Osteocyte (in vitro differentiated cells): ENCODE data around the gene KRTAP9-3. TPM values are rescaled to one million over a fixed set of nuclear protein-coding genes. Genes with fewer than 3 reads are reported as not detected.
"Not testable (repeated sequence)": the region's sequence is repeated elsewhere in the genome, so short reads cannot be mapped to it uniquely, and the experiment has no call there.

ENCODE experiments used
- DNase-seq: peaks from one replicate; pipeline ENCODE4 v3.0.0; 2021; ENCODE audit warnings: mixed read lengths; ENCODE audit not compliant: unreplicated experiment; ENCODE audit errors: extremely low spot score
- H3K27ac Mint-ChIP-seq: one replicate; pipeline ENCODE4 v1.8.0; 2021; ENCODE audit warnings: mild to moderate bottlenecking, mixed read lengths; ENCODE audit not compliant: unreplicated experiment
- H3K27me3 Mint-ChIP-seq: one replicate; pipeline ENCODE4 v1.8.0; 2021; ENCODE audit warnings: mixed read lengths; ENCODE audit not compliant: unreplicated experiment
- H3K36me3 Mint-ChIP-seq: one replicate; pipeline ENCODE4 v1.8.0; 2021; ENCODE audit warnings: mixed read lengths; ENCODE audit not compliant: unreplicated experiment
- H3K4me1 Mint-ChIP-seq: one replicate; pipeline ENCODE4 v1.8.0; 2021; ENCODE audit warnings: mixed read lengths; ENCODE audit not compliant: unreplicated experiment
- H3K4me3 Mint-ChIP-seq: one replicate; pipeline ENCODE4 v1.8.0; 2021; ENCODE audit warnings: mild to moderate bottlenecking, moderate library complexity, mixed read lengths; ENCODE audit not compliant: unreplicated experiment
- H3K9me3 Mint-ChIP-seq: one replicate; pipeline ENCODE4 v1.8.0; 2021; ENCODE audit warnings: mixed read lengths; ENCODE audit not compliant: unreplicated experiment
- CTCF ChIP-seq: fragments of 200-600 bp; sonication (generic); IDR thresholded peaks from 2 replicates; pipeline ENCODE4 v1.5.0; 2021; ENCODE audit warnings: antibody characterized with exemption, mild to moderate bottlenecking, moderate library complexity
- total RNA-seq: library from RNA; stranded (reverse); gene quantifications from 2 replicates; pipeline ENCODE4 v1.2.1, GENCODE V29; 2021

The KRTAP9-3 gene
- total RNA-seq, 1 donor from 2014 or later = not detected

GRCh38 chr17:41258406-41258805, 26.2 kb downstream of the KRTAP9-3 start:
- H3K4me1 Mint-ChIP-seq = peaks cover 20% of the 10 kb centered on the region
- no peaks in the 10 kb centered on the region for H3K36me3 Mint-ChIP-seq
- H3K4me3 Mint-ChIP-seq = no peak overlapping the region
- no peaks in the 10 kb centered on the region for H3K9me3 Mint-ChIP-seq
- H3K27ac Mint-ChIP-seq = no peak overlapping the region
- TF ChIP-seq CTCF = no peak
- no peak for DNase-seq
- H3K27me3 Mint-ChIP-seq = no peaks in the 10 kb centered on the region

GRCh38 chr17:41263212-41263611, 31.0 kb downstream of the KRTAP9-3 start:
- peaks cover 3% of the 10 kb centered on the region for H3K4me1 Mint-ChIP-seq
- TF ChIP-seq CTCF = no peak
- H3K9me3 Mint-ChIP-seq = no peaks in the 10 kb centered on the region
- no peak for DNase-seq
- H3K27me3 Mint-ChIP-seq = no peaks in the 10 kb centered on the region
- H3K4me3 Mint-ChIP-seq = no peak overlapping the region
- no peak overlapping the region for H3K27ac Mint-ChIP-seq
- H3K36me3 Mint-ChIP-seq = no peaks in the 10 kb centered on the region

- H3K4me3 Mint-ChIP-seq = no peak overlapping the region
- no peaks in the 10 kb centered on the region for H3K4me1 Mint-ChIP-seq
- TF ChIP-seq CTCF = no peak
- DNase-seq = no peak
- H3K9me3 Mint-ChIP-seq = no peaks in the 10 kb centered on the region
- no peaks in the 10 kb centered on the region for H3K27me3 Mint-ChIP-seq
- no peak overlapping the region for H3K27ac Mint-ChIP-seq
- H3K36me3 Mint-ChIP-seq = no peaks in the 10 kb centered on the region
Observed at GRCh38 chr17:41264599-41264998, 32.4 kb downstream of the KRTAP9-3 start.

GRCh38 chr17:41265078-41265477, 32.8 kb downstream of the KRTAP9-3 start, which contains the start of gene KRTAP9-6:
Gene KRTAP9-6, plus strand, starts transcription at chr17:41265378. Its CDS starts 0 bp downstream, at chr17:41265378.
- Mint-ChIP-seq H3K27me3 (no peaks in the 10 kb centered on the region), H3K36me3 (no peaks in the 10 kb centered on the region), H3K9me3 (no peaks in the 10 kb centered on the region), H3K27ac (no peak within 1 kb of the TSS), H3K4me3 (no peak within 1 kb of the TSS), H3K4me1 (no peaks in the 10 kb centered on the region)
- TF ChIP-seq CTCF = no peak
- no peak for DNase-seq

- TF ChIP-seq CTCF = no peak
- no peak overlapping the region for H3K27ac Mint-ChIP-seq
- no peak overlapping the region for H3K4me3 Mint-ChIP-seq
- H3K36me3 Mint-ChIP-seq = no peaks in the 10 kb centered on the region
- no peak for DNase-seq
- no peaks in the 10 kb centered on the region for H3K27me3 Mint-ChIP-seq
- no peaks in the 10 kb centered on the region for H3K4me1 Mint-ChIP-seq
- no peaks in the 10 kb centered on the region for H3K9me3 Mint-ChIP-seq
Observed at GRCh38 chr17:41267711-41268110, 35.5 kb downstream of the KRTAP9-3 start.

GRCh38 chr17:41271323-41271722, 39.1 kb downstream of the KRTAP9-3 start:
- not testable (repeated sequence) for H3K27me3 Mint-ChIP-seq, DNase-seq, H3K4me1 Mint-ChIP-seq, H3K9me3 Mint-ChIP-seq, H3K27ac Mint-ChIP-seq, H3K4me3 Mint-ChIP-seq, H3K36me3 Mint-ChIP-seq
